HPDE6-E6E7 (cell line): ENCODE data around the gene ADRA2B.
"Not testable (repeated sequence)": the region's sequence is repeated elsewhere in the genome, so short reads cannot be mapped to it uniquely, and the experiment has no call there.

Experiments used
- DNase-seq: peaks from one replicate; pipeline ENCODE4 v3.0.0; 2011; ENCODE audit warnings: missing footprints; ENCODE audit errors: extremely low spot score

ADRA2B gene

GRCh38 chr2:96116424-96116878 lies at the start of gene ADRA2B:
ADRA2B (minus strand) TSS chr2:96116571; CDS start chr2:96116149, 422 bp downstream.
- peak; percentile 73 for DNase-seq

- DNase-seq: no peak
Measured at GRCh38 chr2:96164459-96165184, 48.3 kb upstream of the ADRA2B start.

- no peak for DNase-seq
Measured at GRCh38 chr2:96163768-96164429, 47.5 kb upstream of the ADRA2B start.

GRCh38 chr2:96163415-96163767 lies 47.0 kb upstream of the ADRA2B start:
- DNase-seq: no peak

GRCh38 chr2:96161898-96162297 lies 45.5 kb upstream of the ADRA2B start:
- DNase-seq: no peak

GRCh38 chr2:96160366-96160765 lies 44.0 kb upstream of the ADRA2B start:
- not testable (repeated sequence) for DNase-seq

- DNase-seq: no peak
Measured at GRCh38 chr2:96159084-96159830, 42.9 kb upstream of the ADRA2B start.

- no peak for DNase-seq
Measured at GRCh38 chr2:96158554-96158940, 42.2 kb upstream of the ADRA2B start.

GRCh38 chr2:96157649-96158553 lies 41.5 kb upstream of the ADRA2B start:
- no peak for DNase-seq

- DNase-seq: no peak
Measured at GRCh38 chr2:96156926-96157648, 40.7 kb upstream of the ADRA2B start.

- no peak for DNase-seq
Measured at GRCh38 chr2:96156011-96156820, 39.8 kb upstream of the ADRA2B start.

- no peak for DNase-seq
Measured at GRCh38 chr2:96154506-96155380, 38.4 kb upstream of the ADRA2B start.

- no peak for DNase-seq
Measured at GRCh38 chr2:96153991-96154431, 37.6 kb upstream of the ADRA2B start.

GRCh38 chr2:96153291-96153713 lies 36.9 kb upstream of the ADRA2B start:
- no peak for DNase-seq

- no peak for DNase-seq
Measured at GRCh38 chr2:96152304-96153161, 36.2 kb upstream of the ADRA2B start.

GRCh38 chr2:96151595-96152303 lies 35.4 kb upstream of the ADRA2B start:
- no peak for DNase-seq
